ENCODE data around the gene IQCN.

The IQCN gene

DNA sequence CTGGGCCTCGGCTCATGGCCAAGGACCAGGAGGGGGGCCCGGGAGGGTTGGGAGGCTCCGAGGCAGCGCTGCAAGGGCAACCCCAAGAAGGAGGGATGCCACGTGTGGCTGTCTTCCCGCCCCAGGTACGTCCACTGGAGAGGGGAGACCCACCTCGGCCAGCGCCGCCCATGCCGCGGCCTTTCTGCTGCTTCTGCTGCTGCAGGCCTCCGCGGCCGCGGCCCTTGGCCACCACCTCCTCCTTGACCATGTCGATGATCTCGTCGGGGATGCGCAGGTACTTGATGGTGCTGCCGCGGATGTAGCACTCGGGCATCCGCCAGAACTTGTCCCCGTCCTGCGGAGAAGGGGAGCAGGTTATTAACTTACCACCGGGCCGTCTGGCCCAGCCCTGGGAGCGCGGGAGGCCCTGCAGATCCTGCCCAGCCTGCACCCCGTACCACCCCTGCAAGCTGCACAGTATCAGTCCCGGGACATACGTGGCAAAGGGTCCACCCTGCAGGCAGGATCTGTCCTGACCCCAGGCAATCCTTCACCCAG, 35.3 kb upstream of the IQCN start:
- no peak overlapping the region for H3K27ac ChIP-seq (ENCODE audit: low read length)

DNA sequence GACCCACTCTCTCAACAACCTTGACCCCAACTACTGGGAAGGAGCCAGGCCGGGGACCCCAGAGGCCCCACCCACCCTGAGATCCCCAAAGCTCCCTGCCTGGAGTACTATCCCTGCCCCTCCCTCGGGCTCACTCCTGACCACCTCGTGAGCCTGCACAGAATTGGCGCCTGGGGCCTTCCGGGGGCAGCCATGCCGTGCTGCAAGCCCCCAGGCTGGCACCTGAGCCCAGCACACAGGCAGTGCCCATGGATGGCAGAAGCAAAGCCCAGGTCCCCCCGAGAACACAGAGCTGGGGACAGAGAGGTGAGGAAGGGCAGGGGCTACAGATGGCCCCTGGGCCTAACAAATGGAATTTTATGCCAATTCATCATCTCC, 34.7 kb upstream of the IQCN start:
- no peak overlapping the region for H3K27ac ChIP-seq (ENCODE audit: low read length)
- peaks cover 22% of the 10 kb centered on the region for H3K79me2 ChIP-seq (ENCODE audit: insufficient read depth, low read length)
- H3K4me2 ChIP-seq (ENCODE audit: insufficient read depth, low read length), result no peak overlapping the region
- no peak for ATAC-seq (ENCODE audit: insufficient read depth, low read depth)
- H3K4me3 ChIP-seq (ENCODE audit: low read depth in 1 of 2, low read length in 2 of 2), result no peak overlapping the region
- DNase-seq, result no peak
- no peaks in the 10 kb centered on the region for H3K27me3 ChIP-seq (ENCODE audit: insufficient read depth, low read length, poor library complexity)
- H3K36me3 ChIP-seq (ENCODE audit: insufficient read depth, low read length), result peaks cover 82% of the 10 kb centered on the region
- H3K9me3 ChIP-seq (ENCODE audit: insufficient read depth, low read length, severe bottlenecking), result no peaks in the 10 kb centered on the region
- no peak overlapping the region for H2AFZ ChIP-seq (ENCODE audit: low read depth, low read length)
- no peak overlapping the region for H3K9ac ChIP-seq (ENCODE audit: low read depth, low read length)
- peaks cover 44% of the 10 kb centered on the region for H4K20me1 ChIP-seq (ENCODE audit: insufficient read depth, low read length)
- TF ChIP-seq, protein P1, sequence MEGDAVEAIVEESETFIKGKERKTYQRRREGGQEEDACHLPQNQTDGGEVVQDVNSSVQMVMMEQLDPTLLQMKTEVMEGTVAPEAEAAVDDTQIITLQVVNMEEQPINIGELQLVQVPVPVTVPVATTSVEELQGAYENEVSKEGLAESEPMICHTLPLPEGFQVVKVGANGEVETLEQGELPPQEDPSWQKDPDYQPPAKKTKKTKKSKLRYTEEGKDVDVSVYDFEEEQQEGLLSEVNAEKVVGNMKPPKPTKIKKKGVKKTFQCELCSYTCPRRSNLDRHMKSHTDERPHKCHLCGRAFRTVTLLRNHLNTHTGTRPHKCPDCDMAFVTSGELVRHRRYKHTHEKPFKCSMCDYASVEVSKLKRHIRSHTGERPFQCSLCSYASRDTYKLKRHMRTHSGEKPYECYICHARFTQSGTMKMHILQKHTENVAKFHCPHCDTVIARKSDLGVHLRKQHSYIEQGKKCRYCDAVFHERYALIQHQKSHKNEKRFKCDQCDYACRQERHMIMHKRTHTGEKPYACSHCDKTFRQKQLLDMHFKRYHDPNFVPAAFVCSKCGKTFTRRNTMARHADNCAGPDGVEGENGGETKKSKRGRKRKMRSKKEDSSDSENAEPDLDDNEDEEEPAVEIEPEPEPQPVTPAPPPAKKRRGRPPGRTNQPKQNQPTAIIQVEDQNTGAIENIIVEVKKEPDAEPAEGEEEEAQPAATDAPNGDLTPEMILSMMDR (IDR thresholded peaks at IDR 0.05; ENCODE audit: borderline replicate concordance, extremely low read depth, low read length, poor library complexity, severe bottlenecking), result no peak
- no peak for TF ChIP-seq EZH2 (IDR thresholded peaks at IDR 0.05; ENCODE audit: borderline replicate concordance, low read depth, low read length, severe bottlenecking)
- H3K4me1 ChIP-seq (ENCODE audit: insufficient read depth, low read length), result peaks cover 26% of the 10 kb centered on the region

More for the DNA sequence above, 35.3 kb upstream of the IQCN start:
- TF ChIP-seq EZH2 (IDR thresholded peaks at IDR 0.05; ENCODE audit: borderline replicate concordance, low read depth, low read length, severe bottlenecking), result no peak
- TF ChIP-seq, protein P1 (IDR thresholded peaks at IDR 0.05; ENCODE audit: borderline replicate concordance, extremely low read depth, low read length, poor library complexity, severe bottlenecking), result no peak
- DNase-seq, result no peak
- Histone ChIP-seq H3K4me2 (ENCODE audit: insufficient read depth, low read length) (no peak overlapping the region), H3K9ac (ENCODE audit: low read depth, low read length) (no peak overlapping the region), H2AFZ (ENCODE audit: low read depth, low read length) (no peak overlapping the region), H4K20me1 (ENCODE audit: insufficient read depth, low read length) (peaks cover 44% of the 10 kb centered on the region), H3K36me3 (ENCODE audit: insufficient read depth, low read length) (peaks cover 89% of the 10 kb centered on the region), H3K4me1 (ENCODE audit: insufficient read depth, low read length) (peaks cover 20% of the 10 kb centered on the region), H3K4me3 (ENCODE audit: low read depth in 1 of 2, low read length in 2 of 2) (no peak overlapping the region), H3K79me2 (ENCODE audit: insufficient read depth, low read length) (peaks cover 27% of the 10 kb centered on the region), H3K27me3 (ENCODE audit: insufficient read depth, low read length, poor library complexity) (no peaks in the 10 kb centered on the region), H3K9me3 (ENCODE audit: insufficient read depth, low read length, severe bottlenecking) (no peaks in the 10 kb centered on the region)
- ATAC-seq (ENCODE audit: insufficient read depth, low read depth), result no peak

DNA sequence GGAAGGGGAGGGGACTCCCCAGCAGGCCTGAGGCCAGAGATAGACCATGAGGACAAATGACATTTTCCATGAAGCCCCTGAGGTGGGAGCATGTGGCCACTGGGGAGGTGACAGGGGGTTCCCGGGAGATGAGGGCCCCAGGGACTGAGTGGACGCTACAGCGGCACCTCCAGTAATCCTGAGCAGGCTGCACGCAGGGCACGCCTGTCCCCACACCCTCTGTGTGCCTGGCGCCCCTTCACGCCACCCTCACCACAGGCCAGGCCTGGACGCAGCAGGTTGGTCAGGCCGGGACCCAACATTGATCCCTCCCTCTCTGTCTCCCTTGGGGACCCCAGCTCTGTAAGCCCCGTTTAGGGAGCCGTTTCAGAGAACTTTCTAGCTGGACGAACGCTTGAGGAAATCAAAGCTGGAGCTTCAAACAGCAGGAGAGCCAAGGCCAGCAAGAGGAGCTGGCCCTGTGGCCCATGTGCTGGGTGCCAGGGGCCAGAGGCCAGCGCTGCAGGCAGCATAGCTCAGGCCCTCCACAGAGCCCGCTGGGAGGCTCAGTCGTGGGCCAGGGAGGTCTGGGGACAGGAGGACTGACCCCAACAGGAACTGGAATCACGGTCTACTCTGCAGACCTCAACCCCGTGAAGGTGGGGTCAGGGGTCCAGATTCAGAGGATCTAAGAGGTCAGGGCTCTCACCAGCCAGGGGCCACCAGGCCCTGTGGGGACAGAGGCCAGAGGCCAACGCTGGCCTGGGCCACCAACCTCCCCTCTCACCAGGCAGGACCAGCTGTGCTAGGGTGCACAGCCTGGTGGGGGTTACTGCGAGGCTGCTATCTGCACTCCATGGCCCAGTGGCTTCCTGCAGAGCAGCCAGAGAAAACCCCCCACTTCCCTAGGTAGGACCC, 34.0 kb upstream of the IQCN start:
- peaks cover 16% of the 10 kb centered on the region for H3K79me2 ChIP-seq (ENCODE audit: insufficient read depth, low read length)
- no peak for DNase-seq
- no peak overlapping the region for H3K27ac ChIP-seq (ENCODE audit: low read length)
- no peak overlapping the region for H3K4me3 ChIP-seq (ENCODE audit: low read depth in 1 of 2, low read length in 2 of 2)
- peaks cover 41% of the 10 kb centered on the region for H4K20me1 ChIP-seq (ENCODE audit: insufficient read depth, low read length)
- peaks cover 76% of the 10 kb centered on the region for H3K36me3 ChIP-seq (ENCODE audit: insufficient read depth, low read length)
- no peak overlapping the region for H3K9ac ChIP-seq (ENCODE audit: low read depth, low read length)
- peaks cover 33% of the 10 kb centered on the region for H3K4me1 ChIP-seq (ENCODE audit: insufficient read depth, low read length)
- H3K27me3 ChIP-seq (ENCODE audit: insufficient read depth, low read length, poor library complexity), result no peaks in the 10 kb centered on the region
- H2AFZ ChIP-seq (ENCODE audit: low read depth, low read length), result no peak overlapping the region
- H3K9me3 ChIP-seq (ENCODE audit: insufficient read depth, low read length, severe bottlenecking), result no peaks in the 10 kb centered on the region
- ATAC-seq (ENCODE audit: insufficient read depth, low read depth), result no peak
- no peak for TF ChIP-seq EZH2 (IDR thresholded peaks at IDR 0.05; ENCODE audit: borderline replicate concordance, low read depth, low read length, severe bottlenecking)
- TF ChIP-seq, protein P1 (IDR thresholded peaks at IDR 0.05; ENCODE audit: borderline replicate concordance, extremely low read depth, low read length, poor library complexity, severe bottlenecking), result no peak
- H3K4me2 ChIP-seq (ENCODE audit: insufficient read depth, low read length), result no peak overlapping the region

All from DND-41 (cell line).